Colonic mucosa (tissue), 4 donors: ENCODE data around the gene THOP1. TPM values are rescaled to one million over a fixed set of nuclear protein-coding genes. Genes with fewer than 3 reads are reported as not detected.
A peak's percentile ranks its signal among the peaks of the same experiment; 100 is the strongest.
"Not testable (repeated sequence)": the region's sequence is repeated elsewhere in the genome, so short reads cannot be mapped to it uniquely, and the experiment has no call there.

ENCODE experiments used
- DNase-seq: peaks from one replicate; pipeline ENCODE4 v3.0.0-alpha.2; 2020
- H3K27ac ChIP-seq: fragments of 200-600 bp; one replicate; pipeline ENCODE4 v1.8.0; 2021
- H3K27me3 ChIP-seq: fragments of 200-600 bp; one replicate; pipeline ENCODE4 v1.8.0; 2021
- H3K36me3 ChIP-seq: fragments of 200-600 bp; one replicate; pipeline ENCODE4 v1.8.0; 2021
- H3K4me1 ChIP-seq: fragments of 200-600 bp; one replicate; pipeline ENCODE4 v1.8.0; 2021; ENCODE audit warnings: mild to moderate bottlenecking
- H3K4me3 ChIP-seq: fragments of 200-600 bp; one replicate; pipeline ENCODE4 v1.8.0; 2021
- H3K9ac ChIP-seq, 2 donors: one replicate each; pipeline ENCODE4 v1.7.0; 2013; ENCODE audit warnings: control low read depth in 2 of 2, low read depth in 2 of 2, low read length in 2 of 2
- H3K9me3 ChIP-seq: fragments of 200-600 bp; one replicate; pipeline ENCODE4 v1.8.0; 2021
- intact Hi-C: fragments of 100-400 bp; cut with DNase I; formaldehyde crosslinking; loops from one replicate; pipeline ENCODE4 v1.14.1; 2022
- total RNA-seq, 2 donors: library from RNA; stranded (reverse); fragmentation: NEBNext Ultra II Directional in 1 of 2; extraction: Animal tissue kit (Norgen Biotek cat#: 25700) in 1 of 2; gene quantifications; one replicate each; pipeline ENCODE4 v1.2.1, GENCODE V29; 2021
- TF ChIP-seq, protein P1 (sequence below): fragments of 200-600 bp; IDR thresholded peaks from one replicate; pipeline ENCODE4 v1.8.0; 2022; ENCODE audit warnings: antibody characterized with exemption, mild to moderate bottlenecking
- donor health status: healthy.
- donor health status: DM: no; HTN: no; CAD: no.
- donor health status: DM: no; HTN: no; CAD: no.

THOP1 gene
- total RNA-seq, 2 donors from 2014 or later, result 45.5 to 139 TPM

DNA sequence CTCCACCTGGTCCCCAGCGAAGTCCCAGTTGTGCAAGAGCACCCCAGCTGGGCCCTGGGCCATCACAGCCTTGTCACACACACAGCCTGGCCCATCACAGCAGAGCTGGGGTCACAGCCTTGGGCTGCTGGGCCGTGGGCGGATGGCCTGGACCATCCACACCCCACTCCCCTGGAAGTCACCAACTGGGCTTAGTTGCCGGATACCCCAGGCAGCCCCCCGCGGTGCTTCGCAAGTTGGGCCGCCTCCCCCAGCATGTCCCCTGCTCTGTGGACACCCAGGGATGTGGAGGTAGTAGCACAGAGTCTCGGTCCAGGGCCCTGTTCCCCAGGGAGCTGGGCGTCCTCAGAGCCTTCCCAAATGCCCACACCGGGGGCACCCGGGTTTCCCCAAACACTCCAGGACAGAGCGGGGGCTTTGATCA is 29.9 kb downstream of the THOP1 start:
- intact Hi-C loops, result no loop called here
- DNase-seq, result no peak

DNA sequence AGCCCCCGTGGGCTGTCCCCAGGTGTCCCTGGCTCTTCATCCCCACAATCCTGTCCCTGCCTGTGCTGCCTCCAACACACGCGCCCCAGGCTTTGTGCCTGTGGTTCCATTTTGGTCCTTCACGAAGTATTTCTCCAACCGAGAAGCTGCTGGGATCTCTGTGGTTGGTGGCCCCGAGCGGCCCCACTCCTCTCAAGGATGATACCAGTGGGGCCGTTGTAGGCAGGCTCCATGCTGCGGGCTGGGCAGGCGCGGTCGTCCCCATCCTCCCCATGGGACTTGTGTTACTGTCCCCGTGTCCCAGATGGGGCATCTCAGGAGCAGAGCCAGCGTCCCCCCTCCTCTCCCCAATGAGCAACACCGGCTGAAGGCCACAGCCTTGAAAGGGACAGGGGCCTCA is 30.6 kb downstream of the THOP1 start:
- intact Hi-C loops, result no loop called here
- Histone ChIP-seq H3K27me3 (no peaks in the 10 kb centered on the region), H3K4me3 (no peak overlapping the region), H3K36me3 (peaks cover 5% of the 10 kb centered on the region), H3K27ac (no peak overlapping the region), H3K4me1 (no peaks in the 10 kb centered on the region), H3K9ac (no peak overlapping the region), H3K9me3 (no peaks in the 10 kb centered on the region)
- TF ChIP-seq, protein P1, sequence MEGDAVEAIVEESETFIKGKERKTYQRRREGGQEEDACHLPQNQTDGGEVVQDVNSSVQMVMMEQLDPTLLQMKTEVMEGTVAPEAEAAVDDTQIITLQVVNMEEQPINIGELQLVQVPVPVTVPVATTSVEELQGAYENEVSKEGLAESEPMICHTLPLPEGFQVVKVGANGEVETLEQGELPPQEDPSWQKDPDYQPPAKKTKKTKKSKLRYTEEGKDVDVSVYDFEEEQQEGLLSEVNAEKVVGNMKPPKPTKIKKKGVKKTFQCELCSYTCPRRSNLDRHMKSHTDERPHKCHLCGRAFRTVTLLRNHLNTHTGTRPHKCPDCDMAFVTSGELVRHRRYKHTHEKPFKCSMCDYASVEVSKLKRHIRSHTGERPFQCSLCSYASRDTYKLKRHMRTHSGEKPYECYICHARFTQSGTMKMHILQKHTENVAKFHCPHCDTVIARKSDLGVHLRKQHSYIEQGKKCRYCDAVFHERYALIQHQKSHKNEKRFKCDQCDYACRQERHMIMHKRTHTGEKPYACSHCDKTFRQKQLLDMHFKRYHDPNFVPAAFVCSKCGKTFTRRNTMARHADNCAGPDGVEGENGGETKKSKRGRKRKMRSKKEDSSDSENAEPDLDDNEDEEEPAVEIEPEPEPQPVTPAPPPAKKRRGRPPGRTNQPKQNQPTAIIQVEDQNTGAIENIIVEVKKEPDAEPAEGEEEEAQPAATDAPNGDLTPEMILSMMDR, result no peak
- DNase-seq, result no peak

More for the DNA sequence above, 29.9 kb downstream of the THOP1 start:
- TF ChIP-seq, protein P1, result no peak
- Histone ChIP-seq H3K27me3 (no peaks in the 10 kb centered on the region), H3K9me3 (no peaks in the 10 kb centered on the region), H3K36me3 (peaks cover 5% of the 10 kb centered on the region), H3K4me1 (no peaks in the 10 kb centered on the region), H3K9ac (no peak overlapping the region), H3K4me3 (no peak overlapping the region), H3K27ac (no peak overlapping the region)

GRCh38 chr19:2816641-2817040 is 31.3 kb downstream of the THOP1 start:
- Histone ChIP-seq H3K4me3 (no peak overlapping the region), H3K27me3 (no peaks in the 10 kb centered on the region), H3K9me3 (no peaks in the 10 kb centered on the region), H3K36me3 (peaks cover 5% of the 10 kb centered on the region), H3K9ac (no peak overlapping the region), H3K4me1 (no peaks in the 10 kb centered on the region), H3K27ac (no peak overlapping the region)
- intact Hi-C loops, result no loop called here
- TF ChIP-seq, protein P1, result no peak
- no peak for DNase-seq

GRCh38 chr19:2817237-2817829 is 32.0 kb downstream of the THOP1 start:
- H3K4me3 ChIP-seq, H3K9ac ChIP-seq, DNase-seq, H3K36me3 ChIP-seq, H3K4me1 ChIP-seq, H3K9me3 ChIP-seq, H3K27ac ChIP-seq, intact Hi-C loops, H3K27me3 ChIP-seq: not testable (repeated sequence)

- peaks cover 4% of the 10 kb centered on the region for H3K36me3 ChIP-seq
- H3K9ac ChIP-seq, result peak within 1 kb of the TSS; percentile 84
- no peaks in the 10 kb centered on the region for H3K4me1 ChIP-seq
- intact Hi-C loops, result no loop called here
- H3K9me3 ChIP-seq, result no peaks in the 10 kb centered on the region
- H3K27ac ChIP-seq, result no peak within 1 kb of the TSS
- H3K27me3 ChIP-seq, result no peaks in the 10 kb centered on the region
- TF ChIP-seq, protein P1, result peak; percentile 93
- H3K4me3 ChIP-seq, result peak within 1 kb of the TSS; percentile 78
- peak; percentile 97 for DNase-seq
These were observed 34.3 kb downstream of the THOP1 start, which contains the start of gene ZNF554 for GRCh38 chr19:2819540-2820111. ZNF554 (plus strand) TSS chr19:2819868; CDS start chr19:2820072, 204 bp downstream.

DNA sequence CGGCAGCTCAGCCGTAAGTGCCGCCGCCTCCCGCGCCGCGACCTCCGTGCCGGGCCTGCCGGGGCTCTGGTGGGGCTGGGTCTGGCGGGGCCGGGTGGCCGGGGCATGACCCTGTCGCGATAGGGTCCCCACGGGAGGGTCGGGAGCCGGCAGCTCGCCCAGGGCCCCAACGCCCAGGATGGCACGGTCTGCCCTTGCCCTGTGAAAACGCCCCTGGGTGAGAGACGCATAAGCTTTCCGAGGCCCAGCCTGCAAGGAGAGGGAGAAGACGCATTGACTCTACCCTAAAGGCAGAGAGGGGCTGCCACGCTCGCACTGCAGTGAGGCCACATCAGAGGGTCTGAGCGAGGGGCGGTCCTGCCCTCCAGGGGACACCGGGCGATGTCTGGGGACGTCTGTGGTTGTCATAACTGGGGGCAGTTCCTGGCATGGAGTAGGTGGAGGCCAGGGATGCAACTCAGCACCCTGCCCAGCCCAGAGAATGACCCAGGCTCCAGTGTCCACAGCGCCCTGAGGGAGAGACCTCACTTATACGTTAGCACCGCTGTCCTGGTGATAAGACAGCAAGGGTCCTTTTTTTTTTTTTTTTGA is 34.9 kb downstream of the THOP1 start:
- no peaks in the 10 kb centered on the region for H3K27me3 ChIP-seq
- H3K4me1 ChIP-seq, result no peaks in the 10 kb centered on the region
- no peaks in the 10 kb centered on the region for H3K36me3 ChIP-seq
- DNase-seq, result peak; percentile 28
- intact Hi-C loops, result no loop called here
- H3K9me3 ChIP-seq, result no peaks in the 10 kb centered on the region
- H3K27ac ChIP-seq, result no peak overlapping the region
- H3K9ac ChIP-seq, result peak overlapping the region; percentile 84
- TF ChIP-seq, protein P1, result no peak
- H3K4me3 ChIP-seq, result peak overlapping the region; percentile 78
